H9 (cell line): ENCODE results near the gene RNF183. TPM values are rescaled to one million over a fixed set of nuclear protein-coding genes. Genes with fewer than 3 reads are reported as not detected.

Experiments used
- DNase-seq: peaks from one replicate; pipeline ENCODE4 v3.0.0-alpha.2; 2017
- H2AFZ ChIP-seq: one replicate; pipeline ENCODE4 v1.6.1; 2013; ENCODE audit warnings: mild to moderate bottlenecking, low read length, control low read depth, moderate library complexity
- H2AK5ac ChIP-seq: 2 replicates; pipeline ENCODE4 v1.6.1; 2013; ENCODE audit warnings: low read length, control low read depth, mixed read lengths; ENCODE audit not compliant: insufficient read length
- H2BK120ac ChIP-seq: one replicate; pipeline ENCODE4 v1.6.1; 2013; ENCODE audit warnings: low read depth, mild to moderate bottlenecking, low read length, control low read depth, inconsistent platforms; ENCODE audit not compliant: poor library complexity, severe bottlenecking
- H2BK12ac ChIP-seq: 2 replicates; pipeline ENCODE4 v1.6.1; 2013; ENCODE audit warnings: low read length, control low read depth, mixed read lengths, low read depth; ENCODE audit not compliant: insufficient read length
- H2BK15ac ChIP-seq: 2 replicates; pipeline ENCODE4 v1.6.1; 2013; ENCODE audit warnings: low read depth, low read length, control low read depth
- H2BK20ac ChIP-seq: one replicate; pipeline ENCODE4 v1.6.1; 2013; ENCODE audit warnings: low read depth, mild to moderate bottlenecking, low read length, control low read depth, inconsistent platforms; ENCODE audit not compliant: poor library complexity, severe bottlenecking
- H2BK5ac ChIP-seq: 2 replicates; pipeline ENCODE4 v1.6.1; 2013; ENCODE audit warnings: low read length, control low read depth, mixed read lengths; ENCODE audit not compliant: insufficient read length
- H3K14ac ChIP-seq: 2 replicates; pipeline ENCODE4 v1.6.1; 2013; ENCODE audit warnings: low read length, control low read depth; ENCODE audit not compliant: insufficient read depth
- H3K18ac ChIP-seq: 2 replicates; pipeline ENCODE4 v1.6.1; 2013; ENCODE audit warnings: low read depth, mild to moderate bottlenecking, mixed read lengths, low read length, control low read depth; ENCODE audit not compliant: insufficient read length
- H3K23ac ChIP-seq: 2 replicates; pipeline ENCODE4 v1.6.1; 2013; ENCODE audit warnings: low read length, control low read depth, mixed read lengths, low read depth; ENCODE audit not compliant: insufficient read length
- H3K23me2 ChIP-seq: 2 replicates; pipeline ENCODE4 v1.6.1; 2013; ENCODE audit warnings: low read depth, mild to moderate bottlenecking, mixed read lengths, low read length, control low read depth; ENCODE audit not compliant: insufficient read length, poor library complexity, severe bottlenecking
- H3K27ac ChIP-seq: 2 replicates; pipeline ENCODE4 v1.5.1; 2013; ENCODE audit warnings: low read length, control low read depth, mixed read lengths, low read depth; ENCODE audit not compliant: insufficient read length
- H3K27me3 ChIP-seq: 2 replicates; pipeline ENCODE4 v1.6.1; 2013; ENCODE audit warnings: low read length, control low read depth, inconsistent platforms; ENCODE audit not compliant: insufficient read depth
- H3K4ac ChIP-seq: 2 replicates; pipeline ENCODE4 v1.6.1; 2013; ENCODE audit warnings: low read depth, mild to moderate bottlenecking, control low read depth, inconsistent platforms, low read length, moderate library complexity
- H3K4me1 ChIP-seq: 2 replicates; pipeline ENCODE4 v1.6.1; 2013; ENCODE audit warnings: low read length, control low read depth, inconsistent platforms; ENCODE audit not compliant: insufficient read depth
- H3K4me2 ChIP-seq: 2 replicates; pipeline ENCODE4 v1.6.1; 2013; ENCODE audit warnings: low read length, control low read depth, mixed read lengths; ENCODE audit not compliant: insufficient read length, insufficient read depth
- H3K56ac ChIP-seq: 2 replicates; pipeline ENCODE4 v1.6.1; 2013; ENCODE audit warnings: low read depth, mild to moderate bottlenecking, mixed read lengths, low read length, control low read depth; ENCODE audit not compliant: insufficient read length
- H3K79me1 ChIP-seq: 2 replicates; pipeline ENCODE4 v1.6.1; 2013; ENCODE audit warnings: low read depth, mild to moderate bottlenecking, moderate library complexity, low read length, control low read depth, inconsistent platforms; ENCODE audit not compliant: insufficient read depth, poor library complexity, severe bottlenecking
- H3K79me2 ChIP-seq: 2 replicates; pipeline ENCODE4 v1.6.1; 2013; ENCODE audit warnings: low read length, control low read depth, inconsistent platforms; ENCODE audit not compliant: insufficient read depth
- H3K9ac ChIP-seq: 2 replicates; pipeline ENCODE4 v1.6.1; 2013; ENCODE audit warnings: low read length, control low read depth, mixed read lengths; ENCODE audit not compliant: insufficient read length; ENCODE audit errors: extremely low read depth
- H3K9me3 ChIP-seq: one replicate; pipeline ENCODE4 v1.6.1; 2013; ENCODE audit warnings: low read depth, low read length, inconsistent platforms; ENCODE audit not compliant: control insufficient read depth
- H3T11ph ChIP-seq: one replicate; pipeline ENCODE4 v1.6.1; 2013; ENCODE audit warnings: mild to moderate bottlenecking, low read length, control low read depth, inconsistent platforms
- H4K20me1 ChIP-seq: one replicate; pipeline ENCODE4 v1.6.1; 2013; ENCODE audit not compliant: control insufficient read depth, insufficient read length, insufficient read depth
- H4K5ac ChIP-seq: 2 replicates; pipeline ENCODE4 v1.6.1; 2013; ENCODE audit warnings: low read depth, mild to moderate bottlenecking, mixed read lengths, low read length, control low read depth; ENCODE audit not compliant: insufficient read length
- H4K8ac ChIP-seq: replicated peaks from 2 replicates; pipeline ENCODE4 v1.6.1; 2013; ENCODE audit warnings: low read length, control low read depth, mixed read lengths, low read depth; ENCODE audit not compliant: insufficient read length
- H4K91ac ChIP-seq: 2 replicates; pipeline ENCODE4 v1.6.1; 2013; ENCODE audit warnings: low read depth, mild to moderate bottlenecking, moderate library complexity, mixed read lengths, low read length, control low read depth; ENCODE audit not compliant: insufficient read length
- H3K27ac Mint-ChIP-seq, 3 experiments: 2 replicates in 2 of 3; 3 replicates in 1 of 3; pipeline ENCODE4 v1.8.0; 2020 to 2021; ENCODE audit warnings: mixed read lengths in 3 of 3, mild to moderate bottlenecking in 1 of 3, moderate library complexity in 1 of 3
- H3K27me3 Mint-ChIP-seq: 2 replicates; pipeline ENCODE4 v1.8.0; 2021; ENCODE audit warnings: low read depth, mild to moderate bottlenecking, moderate library complexity, mixed read lengths
- H3K36me3 Mint-ChIP-seq, 3 experiments: 2 replicates in 2 of 3; 3 replicates in 1 of 3; pipeline ENCODE4 v1.8.0; 2020 to 2021; ENCODE audit warnings: low read depth in 3 of 3, mixed read lengths in 3 of 3; ENCODE audit not compliant: insufficient read depth in 1 of 3
- H3K4me1 Mint-ChIP-seq, 2 experiments: 2 replicates each; pipeline ENCODE4 v1.8.0; 2020; ENCODE audit warnings: mixed read lengths in 2 of 2
- H3K4me3 Mint-ChIP-seq, 2 experiments: 2 replicates in 1 of 2; 3 replicates in 1 of 2; pipeline ENCODE4 v1.8.0; 2020 to 2021; ENCODE audit warnings: mild to moderate bottlenecking in 2 of 2, mixed read lengths in 2 of 2, moderate library complexity in 1 of 2
- H3K9me3 Mint-ChIP-seq, 2 experiments: 2 replicates in 1 of 2; 3 replicates in 1 of 2; pipeline ENCODE4 v1.8.0; 2020; ENCODE audit warnings: mild to moderate bottlenecking in 2 of 2, mixed read lengths in 2 of 2, moderate library complexity in 1 of 2
- CTCF ChIP-seq: fragments of 200-600 bp; sonication (generic); conservative IDR thresholded peaks from 3 replicates; pipeline ENCODE4 v1.8.0; 2021; ENCODE audit warnings: antibody characterized with exemption, mild to moderate bottlenecking
- WGBS: extraction: QIAGEN DNeasy Blood & Tissue Kit; methylation state at CpG from one replicate; pipeline ENCODE4 v1.1.7; 2013; ENCODE audit warnings: missing lambda C conversion rate, low lambda C conversion rate, mixed read lengths; ENCODE audit not compliant: insufficient read length; ENCODE audit errors: extremely low coverage; 5-methylcytosine and 5-hydroxymethylcytosine counted together
- total RNA-seq: library from RNA; stranded (reverse); gene quantifications from 2 replicates; pipeline ENCODE4 v1.2.1, GENCODE V29; 2021

RNF183 gene
- total RNA-seq, 1 experiment from 2014 or later: 0.33 TPM

DNA sequence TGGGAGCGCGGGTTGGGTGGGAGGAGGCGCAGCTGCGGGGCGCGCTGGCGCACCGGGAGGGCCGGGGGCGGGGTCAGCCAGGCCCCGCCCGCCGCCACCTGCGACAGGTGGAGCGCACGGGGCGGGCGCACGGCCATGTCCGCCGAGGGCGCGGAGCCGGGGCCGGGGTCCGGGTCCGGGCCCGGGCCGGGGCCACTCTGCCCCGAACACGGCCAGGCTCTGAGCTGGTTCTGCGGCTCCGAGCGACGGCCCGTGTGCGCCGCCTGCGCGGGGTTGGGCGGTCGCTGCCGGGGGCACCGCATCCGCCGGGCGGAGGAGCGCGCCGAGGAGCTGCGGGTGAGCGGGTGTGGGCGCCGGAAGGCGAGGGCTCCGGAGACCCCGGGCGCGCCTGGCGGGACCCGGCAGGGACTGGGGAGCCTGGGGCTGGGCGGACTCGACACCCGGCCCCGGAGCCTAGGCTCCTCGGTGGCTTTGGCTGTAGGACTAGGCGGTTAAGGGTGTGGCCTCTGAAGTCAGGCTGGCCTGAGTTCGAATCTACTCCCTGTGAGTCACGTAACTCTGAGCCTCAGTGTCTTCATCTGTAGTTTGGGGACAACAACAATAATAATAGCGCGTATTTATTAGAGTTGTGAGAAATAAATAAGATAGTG lies 46.4 kb upstream of the RNF183 start, which contains the start of gene BSPRY:
Gene BSPRY (plus strand): TSS at position 97 of the 650 bp plus-strand sequence. CDS start 39 bp downstream, at position 136.
- no peak within 1 kb of the TSS for H2BK12ac ChIP-seq
- H3K27me3 ChIP-seq: no peaks in the 10 kb centered on the region
- H3K27me3 Mint-ChIP-seq: peaks cover 47% of the 10 kb centered on the region
- H3K79me1 ChIP-seq: no peaks in the 10 kb centered on the region
- H3T11ph ChIP-seq: no peak within 1 kb of the TSS
- H3K4me3 Mint-ChIP-seq: peak within 1 kb of the TSS; percentile 77 to 89
- no peak within 1 kb of the TSS for H3K18ac ChIP-seq
- peaks cover 2% of the 10 kb centered on the region; the same call in 1 of the 2 replicates for H3K4me1 ChIP-seq
- no peak within 1 kb of the TSS for H2AK5ac ChIP-seq
- no peak within 1 kb of the TSS for H3K4ac ChIP-seq
- H3K9me3 ChIP-seq: no peaks in the 10 kb centered on the region
- H4K20me1 ChIP-seq: no peaks in the 10 kb centered on the region
- no peak within 1 kb of the TSS for H3K14ac ChIP-seq
- no peak within 1 kb of the TSS for H3K27ac Mint-ChIP-seq
- peaks cover 9% of the 10 kb centered on the region for H3K23me2 ChIP-seq
- no peaks in the 10 kb centered on the region for H3K79me2 ChIP-seq
- TF ChIP-seq CTCF: no peak
- peak; percentile 60 for DNase-seq
- H3K9me3 Mint-ChIP-seq: no peaks in the 10 kb centered on the region
- no peak within 1 kb of the TSS for H3K27ac ChIP-seq
- no peak within 1 kb of the TSS for H4K8ac ChIP-seq
- H3K36me3 Mint-ChIP-seq: no peaks in the 10 kb centered on the region; a peak in 1 of 7 replicates
- H2BK20ac ChIP-seq: no peak within 1 kb of the TSS
- WGBS: no CpG with 5 or more reads among the region's 71 CpGs
- peak within 1 kb of the TSS; percentile 7 for H3K9ac ChIP-seq
- H3K4me1 Mint-ChIP-seq: peaks cover 20 to 21% of the 10 kb centered on the region in 2 experiments
- H3K23ac ChIP-seq: no peak within 1 kb of the TSS
- peak within 1 kb of the TSS; percentile 73 for H3K4me2 ChIP-seq
- no peak within 1 kb of the TSS for H2BK120ac ChIP-seq
- H3K56ac ChIP-seq: no peak within 1 kb of the TSS
- no peak within 1 kb of the TSS for H2BK15ac ChIP-seq
- no peak within 1 kb of the TSS for H2BK5ac ChIP-seq
- H4K91ac ChIP-seq: no peak within 1 kb of the TSS
- no peak within 1 kb of the TSS for H4K5ac ChIP-seq
- peak within 1 kb of the TSS; percentile 73 for H2AFZ ChIP-seq
